Measurements from ENCODE around the gene TMCC1.

- TF ChIP-seq CTCF (IDR thresholded peaks at IDR 0.05; ENCODE audit: extremely low read depth in 1 of 2, insufficient read depth in 1 of 2, low read depth in 1 of 2, low read length in 2 of 2) (no peak), MAX (IDR thresholded peaks at IDR 0.05; ENCODE audit: insufficient read depth, insufficient read length) (no peak), JUN (IDR thresholded peaks at IDR 0.05; ENCODE audit: borderline replicate concordance, insufficient read depth, insufficient read length, low read depth) (no peak), POLR2A (IDR thresholded peaks at IDR 0.05; ENCODE audit: low read depth, low read length) (no peak), EZH2 (IDR thresholded peaks at IDR 0.05; ENCODE audit: borderline replicate concordance, low read depth, low read length, severe bottlenecking) (no peak), POLR2AphosphoS5 (IDR thresholded peaks at IDR 0.05; ENCODE audit: insufficient read depth, low read depth, low read length) (peak; percentile 33), MYC (IDR thresholded peaks at IDR 0.05; ENCODE audit: low read depth, low read length) (no peak), GATA2 (IDR thresholded peaks at IDR 0.05; ENCODE audit: insufficient read depth, insufficient read length, low read depth, low read length) (no peak), FOS (IDR thresholded peaks at IDR 0.05; ENCODE audit: borderline replicate concordance, insufficient read depth, low read length) (peak; percentile 3)
Observed at GRCh38 chr3:129794311-129795185, 99.0 kb downstream of the TMCC1 start.
